GM12864 (cell line): ENCODE measurements around the gene LGALSL.

Experiments
- DNase-seq: peaks from one replicate; pipeline ENCODE4 v3.0.0-alpha.2; 2011; ENCODE audit warnings: low read depth
- H3K4me3 ChIP-seq: 2 replicates; pipeline ENCODE4 v1.5.1; 2011; ENCODE audit warnings: mild to moderate bottlenecking, low read depth, low read length, control low read depth
- CTCF ChIP-seq: IDR thresholded peaks from 2 replicates; pipeline ENCODE4 v1.5.1; 2011; ENCODE audit warnings: low read depth, mild to moderate bottlenecking, moderate library complexity, low read length, control low read depth, inconsistent platforms; ENCODE audit errors: missing control alignments

Gene LGALSL

GRCh38 chr2:64502860-64503259, 48.9 kb downstream of the LGALSL start:
- no peak for TF ChIP-seq CTCF
- no peak overlapping the region for H3K4me3 ChIP-seq
- DNase-seq = no peak

GRCh38 chr2:64504774-64505720, 51.1 kb downstream of the LGALSL start:
- TF ChIP-seq CTCF = no peak
- no peak for DNase-seq
- no peak overlapping the region for H3K4me3 ChIP-seq

GRCh38 chr2:64506686-64507085, 52.7 kb downstream of the LGALSL start:
- no peak overlapping the region for H3K4me3 ChIP-seq
- no peak for DNase-seq
- no peak for TF ChIP-seq CTCF
